Raji (cell line): ENCODE results near the gene USP17L28.
"Not testable (repeated sequence)": the region's sequence is repeated elsewhere in the genome, so short reads cannot be mapped to it uniquely, and the experiment has no call there.

ENCODE experiments used
- POLR2A ChIP-seq: IDR thresholded peaks from 2 replicates; pipeline ENCODE4 v1.6.1; 2011; ENCODE audit warnings: low read depth, low read length, control low read depth; ENCODE audit not compliant: insufficient read depth

The USP17L28 gene, protein sequence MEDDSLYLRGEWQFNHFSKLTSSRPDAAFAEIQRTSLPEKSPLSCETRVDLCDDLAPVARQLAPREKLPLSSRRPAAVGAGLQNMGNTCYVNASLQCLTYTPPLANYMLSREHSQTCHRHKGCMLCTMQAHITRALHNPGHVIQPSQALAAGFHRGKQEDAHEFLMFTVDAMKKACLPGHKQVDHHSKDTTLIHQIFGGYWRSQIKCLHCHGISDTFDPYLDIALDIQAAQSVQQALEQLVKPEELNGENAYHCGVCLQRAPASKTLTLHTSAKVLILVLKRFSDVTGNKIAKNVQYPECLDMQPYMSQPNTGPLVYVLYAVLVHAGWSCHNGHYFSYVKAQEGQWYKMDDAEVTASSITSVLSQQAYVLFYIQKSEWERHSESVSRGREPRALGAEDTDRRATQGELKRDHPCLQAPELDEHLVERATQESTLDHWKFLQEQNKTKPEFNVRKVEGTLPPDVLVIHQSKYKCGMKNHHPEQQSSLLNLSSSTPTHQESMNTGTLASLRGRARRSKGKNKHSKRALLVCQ

DNA sequence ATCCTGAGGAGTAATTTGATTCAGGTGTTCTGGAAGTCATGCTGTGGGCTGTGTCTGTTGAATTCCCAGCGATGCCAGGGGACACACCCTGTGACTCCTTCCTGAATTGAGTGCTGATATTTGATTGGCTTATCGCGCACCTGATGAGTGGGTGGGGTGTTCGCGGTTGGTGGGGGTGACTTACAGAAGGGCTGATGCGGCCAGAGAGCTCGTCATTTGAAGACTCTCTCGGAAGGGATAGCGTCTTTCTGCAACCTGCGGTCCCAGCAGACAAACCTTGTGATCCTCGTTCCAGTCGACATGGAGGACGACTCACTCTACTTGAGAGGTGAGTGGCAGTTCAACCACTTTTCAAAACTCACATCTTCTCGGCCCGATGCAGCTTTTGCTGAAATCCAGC lies at the start of gene USP17L28:
USP17L28 (plus strand) TSS at position 301 of the 400 bp plus-strand sequence; CDS start at position 301, 0 bp downstream.
- not testable (repeated sequence) for TF ChIP-seq POLR2A

DNA sequence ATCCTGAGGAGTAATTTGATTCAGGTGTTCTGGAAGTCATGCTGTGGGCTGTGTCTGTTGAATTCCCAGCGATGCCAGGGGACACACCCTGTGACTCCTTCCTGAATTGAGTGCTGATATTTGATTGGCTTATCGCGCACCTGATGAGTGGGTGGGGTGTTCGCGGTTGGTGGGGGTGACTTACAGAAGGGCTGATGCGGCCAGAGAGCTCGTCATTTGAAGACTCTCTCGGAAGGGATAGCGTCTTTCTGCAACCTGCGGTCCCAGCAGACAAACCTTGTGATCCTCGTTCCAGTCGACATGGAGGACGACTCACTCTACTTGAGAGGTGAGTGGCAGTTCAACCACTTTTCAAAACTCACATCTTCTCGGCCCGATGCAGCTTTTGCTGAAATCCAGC lies 23.8 kb upstream of the USP17L28 start, which contains the start of gene USP17L24:
USP17L24 (plus strand) TSS at position 301 of the 400 bp plus-strand sequence; CDS start at position 301, 0 bp downstream.
- TF ChIP-seq POLR2A: not testable (repeated sequence)

GRCh38 chr4:9329611-9330010 lies 19.1 kb upstream of the USP17L28 start, which contains the start of gene USP17L25:
USP17L25 (plus strand) TSS chr4:9329911; CDS start chr4:9329911, 0 bp downstream.
- not testable (repeated sequence) for TF ChIP-seq POLR2A

GRCh38 chr4:9334358-9334757 lies 14.3 kb upstream of the USP17L28 start, which contains the start of gene USP17L26:
USP17L26 (plus strand) TSS chr4:9334658; CDS start chr4:9334658, 0 bp downstream.
- not testable (repeated sequence) for TF ChIP-seq POLR2A

- TF ChIP-seq POLR2A: not testable (repeated sequence)
Measured at GRCh38 chr4:9339103-9339502, 9.6 kb upstream of the USP17L28 start, which contains the start of gene USP17L5. USP17L5 (plus strand) TSS chr4:9339403; CDS start chr4:9339403, 0 bp downstream.

DNA sequence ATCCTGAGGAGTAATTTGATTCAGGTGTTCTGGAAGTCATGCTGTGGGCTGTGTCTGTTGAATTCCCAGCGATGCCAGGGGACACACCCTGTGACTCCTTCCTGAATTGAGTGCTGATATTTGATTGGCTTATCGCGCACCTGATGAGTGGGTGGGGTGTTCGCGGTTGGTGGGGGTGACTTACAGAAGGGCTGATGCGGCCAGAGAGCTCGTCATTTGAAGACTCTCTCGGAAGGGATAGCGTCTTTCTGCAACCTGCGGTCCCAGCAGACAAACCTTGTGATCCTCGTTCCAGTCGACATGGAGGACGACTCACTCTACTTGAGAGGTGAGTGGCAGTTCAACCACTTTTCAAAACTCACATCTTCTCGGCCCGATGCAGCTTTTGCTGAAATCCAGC lies 4.8 kb upstream of the USP17L28 start, which contains the start of gene USP17L27:
USP17L27 (plus strand) TSS at position 301 of the 400 bp plus-strand sequence; CDS start at position 301, 0 bp downstream.
- not testable (repeated sequence) for TF ChIP-seq POLR2A

DNA sequence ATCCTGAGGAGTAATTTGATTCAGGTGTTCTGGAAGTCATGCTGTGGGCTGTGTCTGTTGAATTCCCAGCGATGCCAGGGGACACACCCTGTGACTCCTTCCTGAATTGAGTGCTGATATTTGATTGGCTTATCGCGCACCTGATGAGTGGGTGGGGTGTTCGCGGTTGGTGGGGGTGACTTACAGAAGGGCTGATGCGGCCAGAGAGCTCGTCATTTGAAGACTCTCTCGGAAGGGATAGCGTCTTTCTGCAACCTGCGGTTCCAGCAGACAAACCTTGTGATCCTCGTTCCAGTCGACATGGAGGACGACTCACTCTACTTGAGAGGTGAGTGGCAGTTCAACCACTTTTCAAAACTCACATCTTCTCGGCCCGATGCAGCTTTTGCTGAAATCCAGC lies 4.6 kb downstream of the USP17L28 start, which contains the start of gene USP17L29:
USP17L29 (plus strand) TSS at position 301 of the 400 bp plus-strand sequence; CDS start at position 301, 0 bp downstream.
- TF ChIP-seq POLR2A: not testable (repeated sequence)

DNA sequence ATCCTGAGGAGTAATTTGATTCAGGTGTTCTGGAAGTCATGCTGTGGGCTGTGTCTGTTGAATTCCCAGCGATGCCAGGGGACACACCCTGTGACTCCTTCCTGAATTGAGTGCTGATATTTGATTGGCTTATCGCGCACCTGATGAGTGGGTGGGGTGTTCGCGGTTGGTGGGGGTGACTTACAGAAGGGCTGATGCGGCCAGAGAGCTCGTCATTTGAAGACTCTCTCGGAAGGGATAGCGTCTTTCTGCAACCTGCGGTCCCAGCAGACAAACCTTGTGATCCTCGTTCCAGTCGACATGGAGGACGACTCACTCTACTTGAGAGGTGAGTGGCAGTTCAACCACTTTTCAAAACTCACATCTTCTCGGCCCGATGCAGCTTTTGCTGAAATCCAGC lies 14.1 kb downstream of the USP17L28 start, which contains the start of gene USP17L30:
USP17L30 (plus strand) TSS at position 301 of the 400 bp plus-strand sequence; CDS start at position 301, 0 bp downstream.
- TF ChIP-seq POLR2A: not testable (repeated sequence)

- TF ChIP-seq POLR2A: no peak
Measured at GRCh38 chr4:9384126-9384525, 35.4 kb downstream of the USP17L28 start.
